Spleen (tissue), 11 donors: ENCODE results near the gene ERICH6. TPM values are rescaled to one million over a fixed set of nuclear protein-coding genes. Genes with fewer than 3 reads are reported as not detected.
A peak's percentile ranks its signal among the peaks of the same experiment; 100 is the strongest.

Experiments used
- DNase-seq: peaks from one replicate; pipeline ENCODE4 v3.0.0-alpha.2; 2020
- H3K27ac ChIP-seq, 8 donors: fragments of 200-600 bp; sonication (generic) in 7 of 8; 1 replicate in 4 of 8; 2 replicates in 4 of 8; pipeline versions ENCODE4 v1.5.0 to v1.8.0; 2016 to 2021; ENCODE audit warnings: inconsistent platforms in 4 of 8, mild to moderate bottlenecking in 4 of 8, moderate library complexity in 1 of 8
- H3K27me3 ChIP-seq, 7 donors: fragments of 200-600 bp; sonication (generic) in 6 of 7; replicated peaks in 1 of 7; 1 replicate in 4 of 7; 2 replicates in 3 of 7; pipeline versions ENCODE4 v1.5.0 to v1.8.0; 2016 to 2021; ENCODE audit warnings: inconsistent platforms in 3 of 7, mild to moderate bottlenecking in 1 of 7
- H3K36me3 ChIP-seq, 6 donors: fragments of 200-600 bp; sonication (generic) in 5 of 6; 1 replicate in 4 of 6; 2 replicates in 2 of 6; pipeline versions ENCODE4 v1.5.0 to v1.8.0; 2016 to 2021; ENCODE audit warnings: inconsistent platforms in 2 of 6
- H3K4me1 ChIP-seq, 6 donors: fragments of 200-600 bp; sonication (generic) in 5 of 6; 1 replicate in 3 of 6; 2 replicates in 3 of 6; pipeline versions ENCODE4 v1.5.0 to v1.8.0; 2016 to 2021; ENCODE audit warnings: inconsistent platforms in 3 of 6
- H3K4me3 ChIP-seq, 8 donors: fragments of 200-600 bp; sonication (generic) in 7 of 8; 1 replicate in 4 of 8; 2 replicates in 4 of 8; pipeline versions ENCODE4 v1.5.0 to v1.8.0; 2016 to 2021; ENCODE audit warnings: inconsistent platforms in 4 of 8, mild to moderate bottlenecking in 4 of 8, moderate library complexity in 2 of 8
- H3K9me3 ChIP-seq, 8 donors: fragments of 200-600 bp; sonication (generic) in 7 of 8; 1 replicate in 4 of 8; 2 replicates in 4 of 8; pipeline versions ENCODE4 v1.5.0 to v1.8.0; 2016 to 2021; ENCODE audit warnings: inconsistent platforms in 4 of 8
- POLR2A ChIP-seq, 3 donors: fragments of 450-650 bp; IDR thresholded peaks; one replicate each; pipeline ENCODE4 v1.5.1; 2017; ENCODE audit warnings: antibody characterized with exemption in 3 of 3, mild to moderate bottlenecking in 1 of 3
- POLR2AphosphoS5 ChIP-seq, 3 donors: sonication (generic); formaldehyde crosslinking; IDR thresholded peaks; one replicate each; pipeline ENCODE4 v1.5.1; 2017; ENCODE audit warnings: antibody characterized with exemption in 3 of 3
- WGBS, 5 donors: extraction: QIAGEN DNeasy Blood & Tissue Kit in 3 of 5; methylation state at CpG; one replicate each; pipeline versions ENCODE4 v1.1.5 to v1.1.7; 2013 to 2018; 5-methylcytosine and 5-hydroxymethylcytosine counted together
- intact Hi-C: fragments of 100-400 bp; cut with DNase I; formaldehyde crosslinking; loops from one replicate; pipeline ENCODE4 v1.15.0; 2023; ENCODE audit warnings: low total_unique reads
- polyA plus RNA-seq, 3 donors: library from polyadenylated mRNA; stranded (reverse); fragments of 200-250 nt; gene quantifications; one replicate each; pipeline ENCODE4 v1.2.1, GENCODE V29; 2013
- total RNA-seq, 7 donors: library from RNA; depleted of rRNA in 3 of 7; stranded (reverse); fragments of >200 nt in 3 of 7; fragmentation: NEBNext Ultra II Directional in 4 of 7; extraction: Animal tissue kit (Norgen Biotek cat#: 25700) in 4 of 7; gene quantifications; one replicate each; pipeline versions ENCODE4 v1.1.0 to v1.2.1, GENCODE V29; 2016 to 2021
- TF ChIP-seq, protein P1 (sequence below), 11 experiments: fragments of 200-600 bp in 7 of 11; fragments of 450-650 bp in 4 of 11; sonication (generic) in 4 of 11; IDR thresholded peaks in 8 of 11; conservative IDR thresholded peaks in 3 of 11; 1 replicate in 7 of 11; 2 replicates in 4 of 11; pipeline versions ENCODE4 v1.4.0 to v1.8.0; 2016 to 2021; ENCODE audit warnings: antibody characterized with exemption in 11 of 11, inconsistent platforms in 4 of 11, mild to moderate bottlenecking in 1 of 11
- donor health status: healthy with polysubstance abuse.
- donor health status: DM: no; HTN: no; CAD: no; lungs with moderate emphysema.
- donor health status: DM: no; HTN: no; CAD: no.
- donor health status: Bipolar disorder and iron deficiency.
- donor health status: healthy.
- donor health status: DM: no; HTN: no; CAD: no.
- donor health status: DM: yes; HTN: yes; CAD: no.

The ERICH6 gene
- total and polyA plus RNA-seq, 10 donors: not detected

- H3K27me3 ChIP-seq: no peaks in the 10 kb centered on the region
- DNase-seq: no peak
- H3K4me1 ChIP-seq: no peaks in the 10 kb centered on the region
- intact Hi-C loops: no loop called here
- peaks cover 0 to 21% (median 16%) of the 10 kb centered on the region in 8 donors for H3K9me3 ChIP-seq
- no peak overlapping the region for H3K4me3 ChIP-seq
- TF ChIP-seq, protein P1, sequence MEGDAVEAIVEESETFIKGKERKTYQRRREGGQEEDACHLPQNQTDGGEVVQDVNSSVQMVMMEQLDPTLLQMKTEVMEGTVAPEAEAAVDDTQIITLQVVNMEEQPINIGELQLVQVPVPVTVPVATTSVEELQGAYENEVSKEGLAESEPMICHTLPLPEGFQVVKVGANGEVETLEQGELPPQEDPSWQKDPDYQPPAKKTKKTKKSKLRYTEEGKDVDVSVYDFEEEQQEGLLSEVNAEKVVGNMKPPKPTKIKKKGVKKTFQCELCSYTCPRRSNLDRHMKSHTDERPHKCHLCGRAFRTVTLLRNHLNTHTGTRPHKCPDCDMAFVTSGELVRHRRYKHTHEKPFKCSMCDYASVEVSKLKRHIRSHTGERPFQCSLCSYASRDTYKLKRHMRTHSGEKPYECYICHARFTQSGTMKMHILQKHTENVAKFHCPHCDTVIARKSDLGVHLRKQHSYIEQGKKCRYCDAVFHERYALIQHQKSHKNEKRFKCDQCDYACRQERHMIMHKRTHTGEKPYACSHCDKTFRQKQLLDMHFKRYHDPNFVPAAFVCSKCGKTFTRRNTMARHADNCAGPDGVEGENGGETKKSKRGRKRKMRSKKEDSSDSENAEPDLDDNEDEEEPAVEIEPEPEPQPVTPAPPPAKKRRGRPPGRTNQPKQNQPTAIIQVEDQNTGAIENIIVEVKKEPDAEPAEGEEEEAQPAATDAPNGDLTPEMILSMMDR (IDR thresholded peaks at IDR 0.05 in 8 of 11, conservative IDR thresholded peaks at IDR 0.05 in 3 of 11): no peak
- TF ChIP-seq POLR2A (IDR thresholded peaks at IDR 0.05): no peak
- no peak for TF ChIP-seq POLR2AphosphoS5 (IDR thresholded peaks at IDR 0.05)
- no peaks in the 10 kb centered on the region for H3K36me3 ChIP-seq
- no peak overlapping the region for H3K27ac ChIP-seq
These were observed 16.1 kb downstream of the ERICH6 start for GRCh38 chr3:150687613-150688012.

DNA sequence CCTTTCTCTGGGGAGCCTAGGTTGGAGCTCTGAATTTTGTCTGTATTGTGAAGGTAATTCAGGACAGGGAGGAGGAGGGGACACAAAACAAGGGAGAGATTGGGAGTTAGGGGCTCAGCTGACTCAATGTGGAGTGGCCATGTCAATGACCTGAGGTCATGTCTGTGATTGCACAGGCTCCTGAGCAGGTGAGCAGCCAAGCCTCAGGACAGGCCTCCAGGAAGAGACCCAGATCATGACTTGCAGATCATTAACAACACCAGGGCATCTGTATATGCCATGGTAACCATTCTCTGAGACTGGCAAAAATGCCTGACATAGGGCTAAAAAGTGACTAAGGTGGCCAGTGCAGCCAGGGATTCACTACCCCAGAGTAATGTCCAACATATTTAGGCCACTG is 20.9 kb downstream of the ERICH6 start:
- intact Hi-C loops: no loop called here
- Histone ChIP-seq H3K27ac (no peak overlapping the region), H3K9me3 (no peaks in the 10 kb centered on the region), H3K4me1 (peaks cover 0 to 25% (median 4%) of the 10 kb centered on the region in 6 donors), H3K36me3 (no peaks in the 10 kb centered on the region), H3K27me3 (no peaks in the 10 kb centered on the region), H3K4me3 (no peak overlapping the region)
- no peak for TF ChIP-seq POLR2A (IDR thresholded peaks at IDR 0.05)
- TF ChIP-seq POLR2AphosphoS5 (IDR thresholded peaks at IDR 0.05): no peak
- TF ChIP-seq, protein P1 (IDR thresholded peaks at IDR 0.05 in 8 of 11, conservative IDR thresholded peaks at IDR 0.05 in 3 of 11): no peak
- no peak for DNase-seq

DNA sequence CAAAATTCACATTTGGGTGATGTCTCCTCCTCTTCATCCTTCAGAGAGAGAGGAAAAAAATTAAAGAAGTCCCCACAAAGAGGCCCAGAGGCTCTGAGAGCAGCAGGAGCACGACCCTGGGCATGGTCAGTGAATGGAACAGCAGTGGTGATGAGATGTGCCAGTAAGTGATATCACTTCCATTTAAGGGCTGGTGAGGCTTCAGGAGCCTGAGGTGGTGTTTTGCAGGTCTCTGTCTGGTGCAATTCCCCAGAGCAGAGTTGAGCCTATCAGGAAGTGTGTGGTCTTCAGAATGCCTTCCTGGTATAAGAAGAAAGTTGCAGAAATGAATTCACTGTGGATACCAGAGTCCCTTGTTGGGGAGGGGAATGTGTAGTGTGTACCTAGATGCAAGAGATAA is 21.4 kb downstream of the ERICH6 start:
- 38 to 67% (median 61%) methylated on average over 1 of the region's 1 CpG for WGBS, 5 donors

DNA sequence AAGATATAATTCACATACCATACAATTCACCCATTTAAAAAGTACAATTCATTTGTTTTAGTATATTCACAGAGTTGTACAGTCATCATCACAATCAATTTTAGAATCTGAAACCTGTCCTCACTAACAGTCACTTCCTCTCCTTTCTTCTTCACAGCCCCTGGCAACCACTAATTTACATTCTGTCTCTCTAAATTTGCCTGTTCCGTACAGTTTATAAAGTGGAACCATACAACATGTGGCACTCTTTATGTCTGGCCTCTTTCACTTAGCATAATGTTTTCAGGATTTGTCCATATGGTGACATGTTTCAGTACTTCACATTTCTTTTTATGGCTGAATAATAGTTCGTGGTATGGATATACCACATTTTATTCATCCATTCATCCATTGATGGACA is 22.7 kb downstream of the ERICH6 start:
- H3K36me3 ChIP-seq: no peaks in the 10 kb centered on the region
- peaks cover 0 to 10% (median 8%) of the 10 kb centered on the region in 8 donors for H3K9me3 ChIP-seq
- H3K27me3 ChIP-seq: no peaks in the 10 kb centered on the region
- WGBS, 5 donors: 37 to 59% (median 54%) methylated on average over 2 of the region's 2 CpGs
- peak overlapping the region in 3 of 8 donors; percentile 19 to 51 (median 49) for H3K27ac ChIP-seq
- H3K4me1 ChIP-seq: peaks cover 0 to 25% (median 4%) of the 10 kb centered on the region in 6 donors
- intact Hi-C loops: no loop called here
- DNase-seq: no peak
- peak overlapping the region in 1 of 8 donors; percentile 18 for H3K4me3 ChIP-seq
- TF ChIP-seq, protein P1 (IDR thresholded peaks at IDR 0.05 in 8 of 11, conservative IDR thresholded peaks at IDR 0.05 in 3 of 11): no peak
- no peak for TF ChIP-seq POLR2A (IDR thresholded peaks at IDR 0.05)
- TF ChIP-seq POLR2AphosphoS5 (IDR thresholded peaks at IDR 0.05): no peak

More for the DNA sequence above, 21.4 kb downstream of the ERICH6 start:
- DNase-seq: no peak
- TF ChIP-seq POLR2AphosphoS5 (IDR thresholded peaks at IDR 0.05): no peak
- TF ChIP-seq POLR2A (IDR thresholded peaks at IDR 0.05): no peak
- TF ChIP-seq, protein P1 (IDR thresholded peaks at IDR 0.05 in 8 of 11, conservative IDR thresholded peaks at IDR 0.05 in 3 of 11): no peak
- intact Hi-C loops: no loop called here
- H3K27me3 ChIP-seq: no peaks in the 10 kb centered on the region
- no peaks in the 10 kb centered on the region for H3K9me3 ChIP-seq
- H3K4me1 ChIP-seq: peaks cover 0 to 25% (median 4%) of the 10 kb centered on the region in 6 donors
- no peak overlapping the region for H3K4me3 ChIP-seq
- H3K36me3 ChIP-seq: no peaks in the 10 kb centered on the region
- no peak overlapping the region for H3K27ac ChIP-seq
